Peyer's patch (tissue), 4 donors: ENCODE data around the gene PLCH2.

ENCODE experiments used
- POLR2A ChIP-seq, 2 donors: fragments of 450-650 bp; IDR thresholded peaks; one replicate each; pipeline ENCODE4 v1.5.1; 2017; ENCODE audit warnings: antibody characterized with exemption in 2 of 2, mild to moderate bottlenecking in 2 of 2, moderate library complexity in 2 of 2
- TF ChIP-seq, protein P1 (sequence below), 6 experiments: fragments of 450-650 bp in 4 of 6; fragments of 200-600 bp in 2 of 6; sonication (generic) in 1 of 6; IDR thresholded peaks; one replicate each; pipeline ENCODE4 v1.5.1; 2017 to 2019; ENCODE audit warnings: antibody characterized with exemption in 6 of 6, mild to moderate bottlenecking in 3 of 6, moderate library complexity in 1 of 6

GRCh38 chr1:2452201-2452931 lies 23.7 kb upstream of the PLCH2 start:
- TF ChIP-seq, protein P1, sequence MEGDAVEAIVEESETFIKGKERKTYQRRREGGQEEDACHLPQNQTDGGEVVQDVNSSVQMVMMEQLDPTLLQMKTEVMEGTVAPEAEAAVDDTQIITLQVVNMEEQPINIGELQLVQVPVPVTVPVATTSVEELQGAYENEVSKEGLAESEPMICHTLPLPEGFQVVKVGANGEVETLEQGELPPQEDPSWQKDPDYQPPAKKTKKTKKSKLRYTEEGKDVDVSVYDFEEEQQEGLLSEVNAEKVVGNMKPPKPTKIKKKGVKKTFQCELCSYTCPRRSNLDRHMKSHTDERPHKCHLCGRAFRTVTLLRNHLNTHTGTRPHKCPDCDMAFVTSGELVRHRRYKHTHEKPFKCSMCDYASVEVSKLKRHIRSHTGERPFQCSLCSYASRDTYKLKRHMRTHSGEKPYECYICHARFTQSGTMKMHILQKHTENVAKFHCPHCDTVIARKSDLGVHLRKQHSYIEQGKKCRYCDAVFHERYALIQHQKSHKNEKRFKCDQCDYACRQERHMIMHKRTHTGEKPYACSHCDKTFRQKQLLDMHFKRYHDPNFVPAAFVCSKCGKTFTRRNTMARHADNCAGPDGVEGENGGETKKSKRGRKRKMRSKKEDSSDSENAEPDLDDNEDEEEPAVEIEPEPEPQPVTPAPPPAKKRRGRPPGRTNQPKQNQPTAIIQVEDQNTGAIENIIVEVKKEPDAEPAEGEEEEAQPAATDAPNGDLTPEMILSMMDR (IDR thresholded peaks at IDR 0.05): no peak
- no peak for TF ChIP-seq POLR2A (IDR thresholded peaks at IDR 0.05)
